ENCODE results near the gene LCE3D. TPM values are rescaled to one million over a fixed set of nuclear protein-coding genes. Genes with fewer than 3 reads are reported as not detected.

The LCE3D gene, protein sequence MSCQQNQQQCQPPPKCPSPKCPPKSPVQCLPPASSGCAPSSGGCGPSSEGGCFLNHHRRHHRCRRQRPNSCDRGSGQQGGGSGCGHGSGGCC
- total RNA-seq (not detected in 2 replicates), polyA plus RNA-seq (not detected in 2 replicates), polyA minus RNA-seq (ENCODE audit: low replicate concordance) (not detected in 2 replicates)
- 0.91 TPM in 1 of 2 replicates, not detected in the other for polyA plus RNA-seq (2012)

DNA sequence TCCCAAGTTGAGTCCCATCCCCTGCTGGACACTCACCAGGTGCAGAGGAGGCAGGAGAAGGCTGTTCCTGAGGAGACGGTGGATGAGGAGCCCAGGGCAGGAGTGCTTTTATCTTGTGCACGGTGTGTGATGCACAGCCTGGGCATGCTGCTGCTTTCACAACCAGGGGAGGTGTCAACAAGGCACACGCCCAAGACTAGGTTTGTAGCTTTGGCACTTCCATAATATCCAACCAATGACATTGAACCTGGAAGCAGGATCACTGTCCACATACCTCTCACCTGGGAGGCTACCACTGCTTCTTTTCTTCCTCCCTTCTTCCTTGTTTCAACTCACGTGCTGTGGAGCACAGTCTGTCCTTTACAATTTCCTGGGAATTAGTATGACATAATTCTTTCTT, at the start of gene LCE3D:
Gene LCE3D (minus strand): TSS at position 84 of the 400 bp plus-strand sequence. CDS start 580 bp downstream, outside the sequence.
- TF ChIP-seq EZH2 (IDR thresholded peaks at IDR 0.05; ENCODE audit: low read length, missing control alignments) = no peak
- TF ChIP-seq, protein P1, sequence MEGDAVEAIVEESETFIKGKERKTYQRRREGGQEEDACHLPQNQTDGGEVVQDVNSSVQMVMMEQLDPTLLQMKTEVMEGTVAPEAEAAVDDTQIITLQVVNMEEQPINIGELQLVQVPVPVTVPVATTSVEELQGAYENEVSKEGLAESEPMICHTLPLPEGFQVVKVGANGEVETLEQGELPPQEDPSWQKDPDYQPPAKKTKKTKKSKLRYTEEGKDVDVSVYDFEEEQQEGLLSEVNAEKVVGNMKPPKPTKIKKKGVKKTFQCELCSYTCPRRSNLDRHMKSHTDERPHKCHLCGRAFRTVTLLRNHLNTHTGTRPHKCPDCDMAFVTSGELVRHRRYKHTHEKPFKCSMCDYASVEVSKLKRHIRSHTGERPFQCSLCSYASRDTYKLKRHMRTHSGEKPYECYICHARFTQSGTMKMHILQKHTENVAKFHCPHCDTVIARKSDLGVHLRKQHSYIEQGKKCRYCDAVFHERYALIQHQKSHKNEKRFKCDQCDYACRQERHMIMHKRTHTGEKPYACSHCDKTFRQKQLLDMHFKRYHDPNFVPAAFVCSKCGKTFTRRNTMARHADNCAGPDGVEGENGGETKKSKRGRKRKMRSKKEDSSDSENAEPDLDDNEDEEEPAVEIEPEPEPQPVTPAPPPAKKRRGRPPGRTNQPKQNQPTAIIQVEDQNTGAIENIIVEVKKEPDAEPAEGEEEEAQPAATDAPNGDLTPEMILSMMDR (conservative IDR thresholded peaks at IDR 0.05 in 1 of 2, IDR thresholded peaks at IDR 0.05 in 1 of 2; ENCODE audit: low read depth in 1 of 2, low read length in 2 of 2) = no peak
- no peak within 1 kb of the TSS for H2AFZ ChIP-seq (ENCODE audit: low read length)
- no peak within 1 kb of the TSS for H3K27ac ChIP-seq (ENCODE audit: insufficient read depth, low read length)
- no peak within 1 kb of the TSS for H3K9ac ChIP-seq (ENCODE audit: insufficient read depth, low read length)
- no peaks in the 10 kb centered on the region for H3K79me2 ChIP-seq (ENCODE audit: control insufficient read depth, insufficient read depth, low read length)
- no peaks in the 10 kb centered on the region for H3K4me1 ChIP-seq (ENCODE audit: control insufficient read depth, extremely low read depth, insufficient read depth, low read length)
- H3K27me3 ChIP-seq (ENCODE audit: control insufficient read depth, insufficient read depth, low read length) = no peaks in the 10 kb centered on the region
- no peak for DNase-seq (ENCODE audit: low read depth in 2 of 2)
- no peak within 1 kb of the TSS for H3K4me3 ChIP-seq (replicated peaks in 1 of 4; ENCODE audit: control extremely low read depth in 1 of 4, insufficient read depth in 1 of 4, low read depth in 3 of 4, low read length in 4 of 4)
- no peaks in the 10 kb centered on the region for H3K9me3 ChIP-seq (ENCODE audit: control insufficient read depth, insufficient read depth, low read depth, low read length)
- no peak within 1 kb of the TSS for H3K4me2 ChIP-seq (ENCODE audit: extremely low read depth, insufficient read depth, low read length)
- no peaks in the 10 kb centered on the region for H3K36me3 ChIP-seq (ENCODE audit: control insufficient read depth, insufficient read depth, low read length)
- H4K20me1 ChIP-seq (ENCODE audit: control insufficient read depth, extremely low read depth, insufficient read depth, low read length) = no peaks in the 10 kb centered on the region

GRCh38 chr1:152626744-152627143, 46.4 kb upstream of the LCE3D start:
- TF ChIP-seq, protein P1 (conservative IDR thresholded peaks at IDR 0.05 in 1 of 2, IDR thresholded peaks at IDR 0.05 in 1 of 2; ENCODE audit: low read depth in 1 of 2, low read length in 2 of 2) = no peak
- TF ChIP-seq EZH2 (IDR thresholded peaks at IDR 0.05; ENCODE audit: low read length, missing control alignments) = no peak
- no peak for DNase-seq (ENCODE audit: low read depth in 2 of 2)
- H3K9ac ChIP-seq (ENCODE audit: insufficient read depth, low read length) = no peak overlapping the region
- H3K36me3 ChIP-seq (ENCODE audit: control insufficient read depth, insufficient read depth, low read length) = no peaks in the 10 kb centered on the region
- no peak overlapping the region for H2AFZ ChIP-seq (ENCODE audit: low read length)
- no peak overlapping the region for H3K27ac ChIP-seq (ENCODE audit: insufficient read depth, low read length)
- no peaks in the 10 kb centered on the region for H3K27me3 ChIP-seq (ENCODE audit: control insufficient read depth, insufficient read depth, low read length)
- H3K4me2 ChIP-seq (ENCODE audit: extremely low read depth, insufficient read depth, low read length) = no peak overlapping the region
- no peaks in the 10 kb centered on the region for H3K9me3 ChIP-seq (ENCODE audit: control insufficient read depth, insufficient read depth, low read depth, low read length)
- H4K20me1 ChIP-seq (ENCODE audit: control insufficient read depth, extremely low read depth, insufficient read depth, low read length) = no peaks in the 10 kb centered on the region
- no peaks in the 10 kb centered on the region for H3K79me2 ChIP-seq (ENCODE audit: control insufficient read depth, insufficient read depth, low read length)
- no peaks in the 10 kb centered on the region for H3K4me1 ChIP-seq (ENCODE audit: control insufficient read depth, extremely low read depth, insufficient read depth, low read length)
- H3K4me3 ChIP-seq (replicated peaks in 1 of 4; ENCODE audit: control extremely low read depth in 1 of 4, insufficient read depth in 1 of 4, low read depth in 3 of 4, low read length in 4 of 4) = no peak overlapping the region

GRCh38 chr1:152623203-152623844, 43.0 kb upstream of the LCE3D start:
- no peaks in the 10 kb centered on the region for H4K20me1 ChIP-seq (ENCODE audit: control insufficient read depth, extremely low read depth, insufficient read depth, low read length)
- no peak overlapping the region for H3K9ac ChIP-seq (ENCODE audit: insufficient read depth, low read length)
- no peaks in the 10 kb centered on the region for H3K36me3 ChIP-seq (ENCODE audit: control insufficient read depth, insufficient read depth, low read length)
- H3K9me3 ChIP-seq (ENCODE audit: control insufficient read depth, insufficient read depth, low read depth, low read length) = no peaks in the 10 kb centered on the region
- H2AFZ ChIP-seq (ENCODE audit: low read length) = no peak overlapping the region
- H3K4me2 ChIP-seq (ENCODE audit: extremely low read depth, insufficient read depth, low read length) = no peak overlapping the region
- H3K27me3 ChIP-seq (ENCODE audit: control insufficient read depth, insufficient read depth, low read length) = no peaks in the 10 kb centered on the region
- DNase-seq (ENCODE audit: low read depth in 2 of 2) = no peak
- no peaks in the 10 kb centered on the region for H3K4me1 ChIP-seq (ENCODE audit: control insufficient read depth, extremely low read depth, insufficient read depth, low read length)
- H3K79me2 ChIP-seq (ENCODE audit: control insufficient read depth, insufficient read depth, low read length) = no peaks in the 10 kb centered on the region
- no peak overlapping the region for H3K27ac ChIP-seq (ENCODE audit: insufficient read depth, low read length)
- TF ChIP-seq, protein P1 (conservative IDR thresholded peaks at IDR 0.05 in 1 of 2, IDR thresholded peaks at IDR 0.05 in 1 of 2; ENCODE audit: low read depth in 1 of 2, low read length in 2 of 2) = no peak
- no peak for TF ChIP-seq EZH2 (IDR thresholded peaks at IDR 0.05; ENCODE audit: low read length, missing control alignments)
- no peak overlapping the region for H3K4me3 ChIP-seq (replicated peaks in 1 of 4; ENCODE audit: control extremely low read depth in 1 of 4, insufficient read depth in 1 of 4, low read depth in 3 of 4, low read length in 4 of 4)

All from fibroblast of lung (primary cell).